Adipose tissue (tissue), 3 donors: Measurements from ENCODE around the gene AGTR1. TPM values are rescaled to one million over a fixed set of nuclear protein-coding genes. Genes with fewer than 3 reads are reported as not detected.

Experiments
- H3K27ac ChIP-seq: one replicate; pipeline ENCODE4 v1.5.1; 2013; ENCODE audit warnings: low read depth, low read length
- WGBS, 3 donors: extraction: QIAGEN DNeasy Blood & Tissue Kit; methylation state at CpG; one replicate each; pipeline ENCODE4 v1.1.7; 2013; 5-methylcytosine and 5-hydroxymethylcytosine counted together
- polyA plus RNA-seq, 3 donors: library from polyadenylated mRNA; stranded (reverse); fragments of 200-250 nt; gene quantifications; one replicate each; pipeline ENCODE4 v1.2.3, GENCODE V29; 2013
- donor health status: healthy with polysubstance abuse.
- donor health status: Bipolar disorder and iron deficiency.
- donor health status: healthy.

AGTR1 gene
- polyA plus RNA-seq, 3 donors = 3.8 to 23.7 (median 14.8) TPM

GRCh38 chr3:148790851-148791735, 93.4 kb downstream of the AGTR1 start:
- 60% methylated on average over 6 of the region's 6 CpGs for WGBS, 3 donors
- H3K27ac ChIP-seq = no peak overlapping the region

GRCh38 chr3:148791920-148792319, 94.2 kb downstream of the AGTR1 start:
- whole genome bisulfite sequencing, 3 donors = 88 to 97% (median 94%) methylated on average over 1 of the region's 1 CpG
- no peak overlapping the region for H3K27ac ChIP-seq

GRCh38 chr3:148792516-148792915, 94.8 kb downstream of the AGTR1 start:
- WGBS, 3 donors = 82 to 94% (median 94%) methylated on average over 1 of the region's 1 CpG
- H3K27ac ChIP-seq = no peak overlapping the region

Other genes with a start within 250 kb of the AGTR1 start
- gene CPB1, start 129.9 kb downstream of the AGTR1 start, polyA plus RNA-seq = 1,000 to 10,000 TPM in 1 of 3 donors, 10 to 100 TPM in 2; 13.8 to 8,047 (median 53.0) TPM
- 1 to 10 TPM; 4.0 to 4.4 (median 4.0) TPM for gene CPA3, start 167.4 kb downstream of the AGTR1 start, polyA plus RNA-seq